NT2/D1 (cell line): ENCODE measurements around the gene IKZF4.
A peak's percentile ranks its signal among the peaks of the same experiment; 100 is the strongest.
"Not testable (repeated sequence)": the region's sequence is repeated elsewhere in the genome, so short reads cannot be mapped to it uniquely, and the experiment has no call there.

Source experiments
- DNase-seq: peaks from one replicate; pipeline ENCODE4 v3.0.0-alpha.2; 2011; ENCODE audit warnings: low read depth, low spot score
- H3K27me3 ChIP-seq: 2 replicates; pipeline ENCODE4 v1.6.0; 2011; ENCODE audit warnings: mild to moderate bottlenecking; ENCODE audit not compliant: insufficient read length, insufficient read depth
- H3K36me3 ChIP-seq: 2 replicates; pipeline ENCODE4 v1.6.1; 2011; ENCODE audit warnings: mild to moderate bottlenecking, low read length, mixed read lengths; ENCODE audit not compliant: insufficient read depth, insufficient read length
- H3K4me1 ChIP-seq: 2 replicates; pipeline ENCODE4 v1.5.1; 2011; ENCODE audit not compliant: insufficient read depth, insufficient read length
- H3K4me3 ChIP-seq: 2 replicates; pipeline ENCODE4 v1.5.1; 2011; ENCODE audit warnings: low read depth; ENCODE audit not compliant: insufficient read length
- H3K9ac ChIP-seq: 2 replicates; pipeline ENCODE4 v1.6.0; 2011; ENCODE audit warnings: low read depth; ENCODE audit not compliant: insufficient read length
- H3K9me3 ChIP-seq: 2 replicates; pipeline ENCODE4 v1.5.1; 2011; ENCODE audit warnings: mild to moderate bottlenecking, low read length; ENCODE audit not compliant: insufficient read depth
- SUZ12 ChIP-seq: IDR thresholded peaks from 2 replicates; pipeline ENCODE4 v1.6.1; 2011; ENCODE audit not compliant: insufficient read length, insufficient read depth; ENCODE audit errors: extremely low read depth
- YY1 ChIP-seq: IDR thresholded peaks from 2 replicates; pipeline ENCODE4 v1.6.1; 2011; ENCODE audit not compliant: insufficient read length, insufficient read depth
- ZNF274 ChIP-seq: IDR thresholded peaks from 2 replicates; pipeline ENCODE4 v1.6.1; 2011; ENCODE audit warnings: mild to moderate bottlenecking, low read depth, low read length

IKZF4 gene

GRCh38 chr12:56031987-56032386 lies 11.1 kb downstream of the IKZF4 start:
- Histone ChIP-seq H3K4me1 (peaks cover under 1% of the 10 kb centered on the region), H3K9me3 (no peaks in the 10 kb centered on the region), H3K4me3 (no peak overlapping the region), H3K36me3 (peaks cover 51% of the 10 kb centered on the region), H3K27me3 (no peaks in the 10 kb centered on the region), H3K9ac (no peak overlapping the region)
- no peak for DNase-seq
- TF ChIP-seq YY1, result no peak
- no peak for TF ChIP-seq ZNF274
- TF ChIP-seq SUZ12, result no peak

- H3K4me3 ChIP-seq, result no peak overlapping the region
- no peak for DNase-seq
- no peaks in the 10 kb centered on the region for H3K4me1 ChIP-seq
- no peak for TF ChIP-seq SUZ12
- TF ChIP-seq YY1, result no peak
- TF ChIP-seq ZNF274, result no peak
- peaks cover 41% of the 10 kb centered on the region for H3K36me3 ChIP-seq
- H3K9me3 ChIP-seq, result no peaks in the 10 kb centered on the region
- no peak overlapping the region for H3K9ac ChIP-seq
- H3K27me3 ChIP-seq, result no peaks in the 10 kb centered on the region
Measured at GRCh38 chr12:56034586-56035332, 13.9 kb downstream of the IKZF4 start.

- Histone ChIP-seq H3K27me3 (no peaks in the 10 kb centered on the region), H3K9ac (peak overlapping the region; percentile 17), H3K4me1 (no peaks in the 10 kb centered on the region), H3K36me3 (peaks cover 33% of the 10 kb centered on the region), H3K9me3 (no peaks in the 10 kb centered on the region), H3K4me3 (no peak overlapping the region)
- TF ChIP-seq SUZ12 (no peak), YY1 (no peak)
- no peak for DNase-seq
Measured at GRCh38 chr12:56037161-56037560, 16.3 kb downstream of the IKZF4 start.

DNA sequence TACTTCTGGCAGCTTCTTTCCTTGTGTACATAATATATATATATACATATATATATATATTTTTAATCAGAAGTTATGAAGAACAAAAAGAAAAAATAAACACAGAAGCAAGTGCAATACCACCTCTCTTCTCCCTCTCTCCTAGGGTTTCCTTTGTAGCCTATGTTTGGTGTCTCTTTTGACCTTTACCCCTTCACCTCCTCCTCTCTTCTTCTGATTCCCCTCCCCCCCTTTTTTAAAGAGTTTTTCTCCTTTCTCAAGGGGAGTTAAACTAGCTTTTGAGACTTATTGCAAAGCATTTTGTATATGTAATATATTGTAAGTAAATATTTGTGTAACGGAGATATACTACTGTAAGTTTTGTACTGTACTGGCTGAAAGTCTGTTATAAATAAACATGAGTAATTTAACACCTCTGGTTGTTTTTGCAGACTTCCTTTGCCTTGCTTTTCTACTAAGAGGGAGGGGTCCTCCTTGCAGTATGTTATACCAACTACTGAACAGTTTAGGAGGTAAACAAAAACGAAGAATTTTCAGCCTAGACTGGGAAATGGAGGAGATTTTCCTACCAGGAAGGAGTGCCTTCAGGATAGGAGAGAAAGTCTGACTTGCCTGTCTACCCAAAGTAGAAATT lies 17.3 kb downstream of the IKZF4 start:
- Histone ChIP-seq H3K4me1 (no peaks in the 10 kb centered on the region), H3K36me3 (peaks cover 33% of the 10 kb centered on the region), H3K27me3 (no peaks in the 10 kb centered on the region), H3K4me3 (no peak overlapping the region), H3K9ac (no peak overlapping the region), H3K9me3 (no peaks in the 10 kb centered on the region)
- TF ChIP-seq SUZ12 (no peak), YY1 (no peak), ZNF274 (no peak)
- DNase-seq, result no peak

DNA sequence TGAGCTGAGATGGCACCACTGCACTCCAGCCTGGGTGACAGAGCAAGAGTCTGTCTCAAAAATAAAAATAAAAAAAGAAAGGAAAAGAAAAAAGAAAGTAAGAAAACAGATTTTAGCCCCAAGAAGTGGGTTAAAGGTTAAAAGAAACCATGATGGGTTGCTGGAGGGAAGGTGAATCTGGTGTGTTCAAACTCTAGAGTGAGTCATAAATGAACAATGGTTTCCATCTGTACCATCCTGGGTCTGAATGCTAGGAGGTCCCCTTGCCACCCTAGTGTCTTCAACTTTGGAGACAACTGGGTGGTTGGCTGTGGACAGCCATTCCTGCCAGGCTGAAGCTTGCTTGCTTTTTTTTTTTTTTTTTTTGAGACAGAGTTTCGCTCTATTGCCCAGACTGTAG lies 19.3 kb downstream of the IKZF4 start:
- Histone ChIP-seq H3K27me3 (no peaks in the 10 kb centered on the region), H3K9me3 (no peaks in the 10 kb centered on the region), H3K4me1 (no peaks in the 10 kb centered on the region), H3K9ac (no peak overlapping the region), H3K36me3 (peaks cover 39% of the 10 kb centered on the region), H3K4me3 (no peak overlapping the region)
- TF ChIP-seq YY1 (no peak), SUZ12 (no peak)
- no peak for DNase-seq

- Histone ChIP-seq H3K9me3 (no peaks in the 10 kb centered on the region), H3K27me3 (no peaks in the 10 kb centered on the region), H3K36me3 (peaks cover 37% of the 10 kb centered on the region), H3K9ac (peak overlapping the region; percentile 70), H3K4me3 (peak overlapping the region; percentile 33), H3K4me1 (no peaks in the 10 kb centered on the region)
- DNase-seq, result no peak
- TF ChIP-seq YY1 (peak; percentile 11), SUZ12 (no peak)
Measured at GRCh38 chr12:56040963-56041551, 20.2 kb downstream of the IKZF4 start.

GRCh38 chr12:56041552-56042429 lies 20.9 kb downstream of the IKZF4 start, which contains the start of gene RPS26:
Gene RPS26 (plus strand): TSS chr12:56041918. CDS start chr12:56042167, 249 bp downstream.
- Histone ChIP-seq H3K9ac (peak within 1 kb of the TSS; percentile 100), H3K4me3 (peak within 1 kb of the TSS; percentile 96), H3K27me3 (no peaks in the 10 kb centered on the region), H3K36me3 (peaks cover 37% of the 10 kb centered on the region), H3K9me3 (no peaks in the 10 kb centered on the region), H3K4me1 (peaks cover 4% of the 10 kb centered on the region)
- peak; percentile 99 for DNase-seq
- TF ChIP-seq YY1 (no peak), ZNF274 (no peak), SUZ12 (no peak)

- Histone ChIP-seq H3K4me3 (peak overlapping the region; percentile 96), H3K9ac (peak overlapping the region; percentile 100), H3K36me3 (peaks cover 37% of the 10 kb centered on the region)
- not testable (repeated sequence) for H3K27me3 ChIP-seq, H3K4me1 ChIP-seq, H3K9me3 ChIP-seq, DNase-seq
Measured at GRCh38 chr12:56042430-56042813, 21.6 kb downstream of the IKZF4 start.
